ENCODE results near the gene PALM. TPM values are rescaled to one million over a fixed set of nuclear protein-coding genes. Genes with fewer than 3 reads are reported as not detected.

PALM gene
- total RNA-seq, 2 experiments from 2014 or later, result 0.18 TPM; not detected in 1

DNA sequence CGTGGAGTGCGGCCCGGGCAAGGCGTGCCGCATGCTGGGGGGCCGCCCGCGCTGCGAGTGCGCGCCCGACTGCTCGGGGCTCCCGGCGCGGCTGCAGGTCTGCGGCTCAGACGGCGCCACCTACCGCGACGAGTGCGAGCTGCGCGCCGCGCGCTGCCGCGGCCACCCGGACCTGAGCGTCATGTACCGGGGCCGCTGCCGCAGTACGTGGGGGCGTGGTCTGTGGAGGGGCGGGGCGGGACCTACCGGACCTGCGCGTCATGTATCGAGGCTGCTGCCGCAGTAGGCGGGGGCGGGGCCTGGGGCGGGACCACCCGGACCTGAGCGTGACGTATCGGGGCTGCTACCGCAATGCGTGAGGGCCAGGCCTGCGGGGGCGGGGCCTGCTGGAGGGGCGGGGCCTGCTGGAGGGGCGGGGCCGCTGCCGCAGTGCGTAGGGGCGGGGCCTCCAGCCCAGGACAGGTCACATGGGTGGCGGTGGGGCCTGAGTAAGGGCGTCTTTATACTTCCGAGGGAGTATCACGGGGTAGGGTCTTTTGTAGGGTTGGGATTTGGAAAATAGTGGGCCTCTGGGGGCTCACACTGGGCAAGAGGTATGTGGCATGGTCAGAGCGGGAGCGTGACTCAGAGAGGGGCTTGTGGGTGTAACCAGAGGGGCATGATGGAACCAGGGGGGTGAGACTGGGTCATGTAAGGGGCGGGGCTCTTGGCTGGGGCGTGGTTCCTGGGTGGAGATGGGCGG lies 28.3 kb upstream of the PALM start:
- POLR2A ChIA-PET, result interaction anchor here (0.6 to 1.3 kb wide), 4 partner anchors 17 to 589 kb away, joined by 3 to 7 read pairs (median 4); partner anchors contain the start of genes ATP5F1D, CIRBP and RNF126
- peak; percentile 81 for ATAC-seq

DNA sequence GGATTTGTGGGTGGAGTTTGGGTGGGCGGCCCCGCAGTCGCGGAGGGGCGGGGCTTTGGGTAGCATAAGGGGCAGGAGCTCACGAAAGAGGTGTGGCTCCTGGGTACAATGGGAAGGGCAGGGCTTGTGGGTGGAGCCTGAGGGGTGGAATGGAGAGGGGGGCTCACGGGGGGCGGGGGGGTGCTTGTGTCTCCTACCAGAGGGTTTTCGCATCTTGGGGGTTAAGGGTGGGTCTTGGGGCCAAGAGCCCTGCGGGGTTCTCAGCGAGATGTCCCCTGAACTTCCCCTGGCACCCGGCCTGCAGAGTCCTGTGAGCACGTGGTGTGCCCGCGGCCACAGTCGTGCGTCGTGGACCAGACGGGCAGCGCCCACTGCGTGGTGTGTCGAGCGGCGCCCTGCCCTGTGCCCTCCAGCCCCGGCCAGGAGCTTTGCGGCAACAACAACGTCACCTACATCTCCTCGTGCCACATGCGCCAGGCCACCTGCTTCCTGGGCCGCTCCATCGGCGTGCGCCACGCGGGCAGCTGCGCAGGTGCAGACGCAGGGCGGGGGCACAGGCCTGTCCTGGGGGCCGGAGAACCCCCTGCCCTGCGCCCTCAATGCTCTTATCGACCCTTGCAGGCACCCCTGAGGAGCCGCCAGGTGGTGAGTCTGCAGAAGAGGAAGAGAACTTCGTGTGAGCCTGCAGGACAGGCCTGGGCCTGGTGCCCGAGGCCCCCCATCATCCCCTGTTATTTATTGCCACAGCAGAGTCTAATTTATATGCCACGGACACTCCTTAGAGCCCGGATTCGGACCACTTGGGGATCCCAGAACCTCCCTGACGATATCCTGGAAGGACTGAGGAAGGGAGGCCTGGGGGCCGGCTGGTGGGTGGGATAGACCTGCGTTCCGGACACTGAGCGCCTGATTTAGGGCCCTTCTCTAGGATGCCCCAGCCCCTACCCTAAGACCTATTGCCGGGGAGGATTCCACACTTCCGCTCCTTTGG lies 27.4 kb upstream of the PALM start:
- H3K4me1 Mint-ChIP-seq, result peaks cover 2% of the 10 kb centered on the region
- no peaks in the 10 kb centered on the region for H3K36me3 Mint-ChIP-seq (ENCODE audit: low read depth)
- POLR2A ChIA-PET, result interaction anchor here (0.6 to 1.3 kb wide), 3 partner anchors 18 to 560 kb away, joined by 3 to 7 read pairs (median 3); partner anchors contain the start of genes ATP5F1D and RNF126
- ATAC-seq, result no peak
- no peaks in the 10 kb centered on the region for H3K9me3 Mint-ChIP-seq (ENCODE audit: low read depth)
- DNase-seq, result peak; percentile 98
- H3K4me3 Mint-ChIP-seq, result peak overlapping the region; percentile 70
- intact Hi-C loops (cut with DNase I, micrococcal nuclease), result loop anchor here (2.0 to 5.0 kb wide), 5 partner anchors 23 to 1181 kb away; partner anchors contain the start of genes ARHGAP45 (in 1 of the 2), DAZAP1 (in 1 of the 2), KLF16 (in 1 of the 2) and TCF3 (in 1 of the 2)
- no peak overlapping the region for H3K27ac Mint-ChIP-seq
- CTCF ChIA-PET, result interaction anchor here (1.0 kb wide), 1 partner anchor 53 kb away, joined by 3 read pairs; no protein-coding TSS in a partner anchor
- H3K27me3 Mint-ChIP-seq, result no peaks in the 10 kb centered on the region

More for the DNA sequence above, 28.3 kb upstream of the PALM start:
- intact Hi-C loops (cut with DNase I, micrococcal nuclease), result loop anchor here (1.0 to 5.0 kb wide), 24 partner anchors 17 to 1182 kb away; partner anchors contain the start of genes PTBP1 (in 2 of the 2), RNF126 (in 2 of the 2), ARHGAP45 (in 1 of the 2) and BSG (in 1 of the 2)
- Mint-ChIP-seq H3K27ac (peak overlapping the region; percentile 94), H3K27me3 (peaks cover 4% of the 10 kb centered on the region), H3K4me3 (peak overlapping the region; percentile 70), H3K9me3 (ENCODE audit: low read depth) (no peaks in the 10 kb centered on the region), H3K36me3 (ENCODE audit: low read depth) (no peaks in the 10 kb centered on the region), H3K4me1 (peaks cover 3% of the 10 kb centered on the region)
- CTCF ChIA-PET, result interaction anchor here (1.0 to 2.0 kb wide), 4 partner anchors 10 to 54 kb away, joined by 3 to 11 read pairs (median 4); partner anchors contain the start of gene RNF126
- DNase-seq, result peak; percentile 100

DNA sequence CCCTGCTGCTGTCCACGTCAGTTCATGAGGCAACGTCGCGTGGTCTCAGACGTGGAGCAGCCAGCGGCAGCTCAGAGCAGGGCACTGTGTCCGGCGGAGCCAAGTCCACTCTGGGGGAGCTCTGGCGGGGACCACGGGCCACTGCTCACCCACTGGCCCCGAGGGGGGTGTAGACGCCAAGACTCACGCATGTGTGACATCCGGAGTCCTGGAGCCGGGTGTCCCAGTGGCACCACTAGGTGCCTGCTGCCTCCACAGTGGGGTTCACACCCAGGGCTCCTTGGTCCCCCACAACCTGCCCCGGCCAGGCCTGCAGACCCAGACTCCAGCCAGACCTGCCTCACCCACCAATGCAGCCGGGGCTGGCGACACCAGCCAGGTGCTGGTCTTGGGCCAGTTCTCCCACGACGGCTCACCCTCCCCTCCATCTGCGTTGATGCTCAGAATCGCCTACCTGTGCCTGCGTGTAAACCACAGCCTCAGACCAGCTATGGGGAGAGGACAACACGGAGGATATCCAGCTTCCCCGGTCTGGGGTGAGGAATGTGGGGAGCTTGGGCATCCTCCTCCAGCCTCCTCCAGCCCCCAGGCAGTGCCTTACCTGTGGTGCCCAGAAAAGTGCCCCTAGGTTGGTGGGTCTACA lies 25.9 kb upstream of the PALM start:
- POLR2A ChIA-PET, result no interaction called here

DNA sequence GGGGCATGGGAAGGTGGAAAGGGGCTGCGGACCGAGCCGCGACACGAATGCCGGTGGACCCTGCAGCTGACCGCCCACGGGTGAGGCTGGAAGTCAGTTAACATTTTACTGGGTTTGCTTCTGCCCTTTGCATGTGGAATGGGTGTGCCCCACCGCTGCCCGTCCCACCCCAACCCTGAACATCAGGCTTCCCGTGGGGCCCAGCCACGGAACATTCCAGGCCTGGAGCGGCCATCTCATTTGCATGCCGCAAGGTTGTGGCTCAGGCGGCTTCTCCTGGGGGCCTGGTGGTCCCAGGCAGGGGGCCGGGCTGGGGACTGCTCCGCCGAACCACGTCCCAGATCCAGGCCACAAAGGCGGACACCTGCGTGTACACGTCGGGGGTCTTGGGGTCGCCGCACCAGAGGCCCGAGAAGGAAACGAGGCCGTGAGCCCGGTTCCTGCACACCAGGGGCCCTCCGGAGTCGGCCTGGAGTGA lies 23.2 kb upstream of the PALM start:
- Mint-ChIP-seq H3K27me3 (no peaks in the 10 kb centered on the region), H3K9me3 (ENCODE audit: low read depth) (no peaks in the 10 kb centered on the region), H3K27ac (no peak overlapping the region), H3K4me1 (peaks cover 2% of the 10 kb centered on the region), H3K36me3 (ENCODE audit: low read depth) (no peaks in the 10 kb centered on the region), H3K4me3 (no peak overlapping the region)
- ChIA-PET POLR2A (no interaction called here), CTCF (no interaction called here)
- intact Hi-C loops (cut with DNase I, micrococcal nuclease), result no loop called here
- no peak for ATAC-seq
- no peak for DNase-seq

More for the DNA sequence above, 25.9 kb upstream of the PALM start:
- Mint-ChIP-seq H3K36me3 (ENCODE audit: low read depth) (no peaks in the 10 kb centered on the region), H3K4me3 (no peak overlapping the region), H3K9me3 (ENCODE audit: low read depth) (no peaks in the 10 kb centered on the region), H3K4me1 (peaks cover 2% of the 10 kb centered on the region), H3K27ac (no peak overlapping the region), H3K27me3 (no peaks in the 10 kb centered on the region)
- CTCF ChIA-PET, result no interaction called here
- no peak for ATAC-seq
- intact Hi-C loops (cut with DNase I, micrococcal nuclease), result loop anchor here in 1 of 2 experiments (5.0 kb wide), 2 partner anchors 385 to 970 kb away; partner anchors contain the start of genes ARHGAP45 and TCF3
- DNase-seq, result no peak

DNA sequence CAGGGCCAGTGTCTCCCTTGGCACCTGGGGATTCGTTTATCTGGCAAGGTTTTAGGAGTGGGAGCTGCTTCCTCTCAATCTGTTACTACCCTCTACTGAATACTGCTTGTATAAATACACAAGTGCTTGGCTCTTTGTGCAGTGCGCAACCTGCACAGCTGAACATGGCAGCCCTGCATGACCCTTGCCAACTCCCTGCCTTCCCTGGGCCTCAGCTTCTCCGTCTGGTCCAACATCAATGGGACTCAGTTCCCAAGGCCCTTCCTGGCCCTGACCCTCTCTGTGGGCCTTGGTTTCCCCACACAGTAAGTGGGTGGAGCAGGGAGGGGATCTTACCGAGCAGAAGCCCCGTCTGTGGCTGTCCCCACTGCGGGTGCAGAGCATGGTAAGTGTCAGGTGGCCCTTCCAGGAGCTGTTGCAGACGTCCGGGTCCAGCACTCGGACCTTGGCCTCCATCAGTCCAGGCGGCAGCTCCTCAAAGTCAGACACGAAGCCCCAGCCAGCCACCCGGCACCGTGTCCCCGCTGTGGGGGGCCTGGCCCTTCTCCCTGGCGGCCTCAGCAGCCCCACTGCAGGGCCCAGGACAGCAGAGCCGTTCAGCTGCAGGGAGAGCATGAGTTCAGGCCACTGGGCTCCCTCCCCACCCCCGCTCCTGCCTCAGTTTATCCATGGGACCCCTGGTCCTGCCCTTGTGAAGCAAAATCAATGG lies 22.0 kb upstream of the PALM start:
- no peaks in the 10 kb centered on the region for H3K36me3 Mint-ChIP-seq (ENCODE audit: low read depth)
- H3K4me1 Mint-ChIP-seq, result no peaks in the 10 kb centered on the region
- no peaks in the 10 kb centered on the region for H3K27me3 Mint-ChIP-seq
- H3K27ac Mint-ChIP-seq, result no peak overlapping the region
- no peak for ATAC-seq
- no peak overlapping the region for H3K4me3 Mint-ChIP-seq
- no peaks in the 10 kb centered on the region for H3K9me3 Mint-ChIP-seq (ENCODE audit: low read depth)
- no peak for DNase-seq
- POLR2A ChIA-PET, result no interaction called here
- intact Hi-C loops (cut with DNase I, micrococcal nuclease), result no loop called here
- CTCF ChIA-PET, result no interaction called here

DNA sequence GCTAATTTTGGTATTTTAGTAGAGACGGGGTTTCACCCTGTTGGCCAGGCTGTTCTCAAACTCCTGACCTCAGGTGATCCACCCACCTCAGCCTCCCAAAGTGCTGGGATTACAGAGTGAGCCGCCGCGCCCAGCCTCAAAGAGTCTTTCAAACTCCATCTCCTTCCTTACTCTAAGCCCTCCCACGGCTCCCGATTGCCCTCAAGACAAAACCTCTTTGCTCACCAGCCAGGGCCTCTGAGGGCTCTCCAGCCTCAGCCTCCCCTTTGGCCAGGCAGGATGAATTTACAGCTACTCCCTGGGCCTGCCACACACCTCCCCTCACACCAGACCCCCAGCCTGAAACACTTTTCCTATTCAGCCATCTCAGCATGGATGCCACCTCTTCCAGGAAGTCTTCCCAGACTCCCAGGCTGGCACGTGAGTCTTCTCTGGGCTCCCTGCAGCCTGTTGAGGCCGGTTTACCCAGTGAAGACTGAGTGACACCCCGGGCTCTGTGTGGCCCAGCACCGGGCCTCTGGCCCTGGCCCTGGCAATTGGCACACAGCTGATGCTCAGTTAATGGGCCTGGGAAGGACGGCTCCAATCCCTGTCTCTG lies 21.1 kb upstream of the PALM start:
- ChIA-PET POLR2A (no interaction called here), CTCF (no interaction called here)
- Mint-ChIP-seq H3K4me3 (no peak overlapping the region), H3K36me3 (ENCODE audit: low read depth) (no peaks in the 10 kb centered on the region), H3K27me3 (no peaks in the 10 kb centered on the region), H3K9me3 (ENCODE audit: low read depth) (no peaks in the 10 kb centered on the region), H3K27ac (no peak overlapping the region), H3K4me1 (no peaks in the 10 kb centered on the region)
- ATAC-seq (no peak), DNase-seq (no peak)
- intact Hi-C loops (cut with DNase I, micrococcal nuclease), result no loop called here

DNA sequence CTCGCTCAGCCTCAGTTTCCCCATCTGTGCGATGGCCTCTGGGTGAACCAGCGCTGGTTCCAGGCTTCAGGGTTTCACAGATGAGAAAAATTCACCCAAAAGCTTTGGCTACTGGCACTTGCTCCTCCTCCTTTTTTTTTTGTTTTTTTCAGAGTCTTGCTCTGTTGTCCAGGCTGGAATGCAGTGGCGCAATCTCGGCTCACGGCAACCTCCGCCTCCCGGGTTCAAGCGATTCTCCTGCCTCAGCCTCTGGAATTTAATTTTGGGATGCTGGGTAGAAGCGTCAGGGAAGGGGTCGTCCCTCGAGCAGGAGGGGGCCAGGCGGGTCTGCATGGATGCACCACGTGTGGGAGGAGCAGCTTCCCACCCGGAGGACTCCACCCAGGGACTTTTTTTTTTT lies 20.5 kb upstream of the PALM start:
- no peak overlapping the region for H3K27ac Mint-ChIP-seq
- no peak for ATAC-seq
- intact Hi-C loops (cut with DNase I, micrococcal nuclease), result no loop called here
- CTCF ChIA-PET, result no interaction called here
- POLR2A ChIA-PET, result no interaction called here
- no peaks in the 10 kb centered on the region for H3K9me3 Mint-ChIP-seq (ENCODE audit: low read depth)
- no peak overlapping the region for H3K4me3 Mint-ChIP-seq
- no peaks in the 10 kb centered on the region for H3K27me3 Mint-ChIP-seq
- no peak for DNase-seq
- no peaks in the 10 kb centered on the region for H3K36me3 Mint-ChIP-seq (ENCODE audit: low read depth)
- H3K4me1 Mint-ChIP-seq, result no peaks in the 10 kb centered on the region

DNA sequence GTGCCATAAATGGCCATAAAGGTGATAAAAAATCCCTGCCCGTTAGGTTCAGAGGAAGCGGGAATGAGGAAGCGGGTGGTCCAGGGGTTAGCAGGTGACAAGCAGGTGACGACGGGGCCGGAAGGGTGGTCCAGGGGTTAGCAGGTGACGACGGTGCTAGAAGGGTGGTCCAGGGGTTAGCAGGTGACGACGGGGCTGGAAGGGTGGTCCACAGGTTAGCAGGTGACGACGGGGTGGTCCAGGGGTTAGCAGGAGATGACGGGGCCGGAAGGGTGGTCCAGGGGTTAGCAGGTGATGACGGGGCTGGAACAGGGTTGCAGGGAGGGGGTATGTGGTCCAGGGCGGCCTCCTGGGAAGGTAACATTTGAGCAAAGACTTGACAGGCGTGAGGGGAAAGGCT lies 19.7 kb upstream of the PALM start:
- ATAC-seq, result no peak
- intact Hi-C loops (cut with DNase I, micrococcal nuclease), result no loop called here
- H3K4me3 Mint-ChIP-seq, result no peak overlapping the region
- no peaks in the 10 kb centered on the region for H3K36me3 Mint-ChIP-seq (ENCODE audit: low read depth)
- H3K27ac Mint-ChIP-seq, result no peak overlapping the region
- no peaks in the 10 kb centered on the region for H3K4me1 Mint-ChIP-seq
- H3K9me3 Mint-ChIP-seq (ENCODE audit: low read depth), result no peaks in the 10 kb centered on the region
- H3K27me3 Mint-ChIP-seq, result no peaks in the 10 kb centered on the region
- CTCF ChIA-PET, result interaction anchor here (0.6 kb wide), 1 partner anchor 13 kb away, joined by 3 read pairs; the partner anchor contains the start of gene FSTL3
- no peak for DNase-seq
- POLR2A ChIA-PET, result no interaction called here

DNA sequence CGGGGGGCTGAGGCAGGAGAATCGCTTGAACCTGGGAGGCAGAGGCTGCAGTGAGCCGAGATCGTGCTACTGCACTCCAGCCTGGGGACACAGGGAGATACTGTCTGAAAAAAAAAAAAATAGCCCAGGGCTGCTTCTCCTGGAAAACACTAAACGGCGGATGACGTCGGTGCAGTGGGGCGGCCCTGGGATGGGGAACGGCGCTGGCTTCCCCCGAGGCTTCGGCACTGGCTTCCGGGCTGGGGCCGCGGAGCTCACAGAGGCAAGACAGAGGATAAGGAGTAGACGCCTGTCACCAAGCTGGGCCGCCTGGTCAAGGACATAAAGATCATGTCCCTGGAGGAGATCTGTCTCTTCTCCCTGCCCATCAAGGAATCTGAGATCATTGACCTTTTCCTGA lies 18.5 kb upstream of the PALM start:
- no peak overlapping the region for H3K27ac Mint-ChIP-seq
- no peak for ATAC-seq
- peaks cover 4% of the 10 kb centered on the region for H3K27me3 Mint-ChIP-seq
- H3K36me3 Mint-ChIP-seq (ENCODE audit: low read depth), result no peaks in the 10 kb centered on the region
- intact Hi-C loops (cut with DNase I, micrococcal nuclease), result no loop called here
- CTCF ChIA-PET, result interaction anchor here (0.6 to 0.7 kb wide), 2 partner anchors 15 to 334 kb away, joined by 3 read pairs; no protein-coding TSS in a partner anchor
- POLR2A ChIA-PET, result no interaction called here
- no peaks in the 10 kb centered on the region for H3K9me3 Mint-ChIP-seq (ENCODE audit: low read depth)
- no peaks in the 10 kb centered on the region for H3K4me1 Mint-ChIP-seq
- DNase-seq, result no peak
- no peak overlapping the region for H3K4me3 Mint-ChIP-seq

Data from activated CD4-positive, alpha-beta T cell treated with anti-CD3 and anti-CD28 coated beads for 36 hours (primary cell).